Ascending aorta (tissue), 2 donors: ENCODE results near the gene CRLF1. TPM values are rescaled to one million over a fixed set of nuclear protein-coding genes. Genes with fewer than 3 reads are reported as not detected.

Experiments used
- DNase-seq, 2 donors: peaks; one replicate each; pipeline ENCODE4 v3.0.0-alpha.2; 2019; ENCODE audit warnings: low spot score in 2 of 2
- H3K27ac ChIP-seq, 2 donors: fragments of 200-600 bp; sonication (generic); one replicate each; pipeline ENCODE4 v1.5.1; 2016 to 2017; ENCODE audit warnings: mild to moderate bottlenecking in 1 of 2
- H3K27me3 ChIP-seq: fragments of 200-600 bp; sonication (generic); one replicate; pipeline ENCODE4 v1.5.1; 2017
- H3K36me3 ChIP-seq, 2 donors: fragments of 200-600 bp; sonication (generic); one replicate each; pipeline ENCODE4 v1.5.1; 2016
- H3K4me1 ChIP-seq, 2 donors: fragments of 200-600 bp; sonication (generic); one replicate each; pipeline ENCODE4 v1.5.1; 2016 to 2017; ENCODE audit warnings: mild to moderate bottlenecking in 1 of 2
- H3K4me3 ChIP-seq, 2 donors: fragments of 200-600 bp; sonication (generic); one replicate each; pipeline ENCODE4 v1.5.1; 2016 to 2017; ENCODE audit warnings: mild to moderate bottlenecking in 1 of 2
- H3K9me3 ChIP-seq, 2 donors: fragments of 200-600 bp; sonication (generic); one replicate each; pipeline ENCODE4 v1.5.1; 2016
- intact Hi-C: fragments of 100-400 bp; cut with DNase I; formaldehyde crosslinking; loops from one replicate; pipeline ENCODE4 v1.15.1; 2023
- total RNA-seq: library from RNA; depleted of rRNA; stranded (reverse); fragments of >200 nt; gene quantifications from one replicate; pipeline ENCODE4 v1.1.0, GENCODE V29; 2016
- TF ChIP-seq, protein P1 (sequence below), 3 experiments: fragments of 200-600 bp in 2 of 3; fragments of 450-650 bp in 1 of 3; sonication (generic) in 2 of 3; IDR thresholded peaks; one replicate each; pipeline ENCODE4 v1.5.1; 2016 to 2019; ENCODE audit warnings: antibody characterized with exemption in 3 of 3, mild to moderate bottlenecking in 1 of 3, moderate library complexity in 1 of 3

Gene CRLF1
- total RNA-seq, 1 donor from 2014 or later = 638 TPM

DNA sequence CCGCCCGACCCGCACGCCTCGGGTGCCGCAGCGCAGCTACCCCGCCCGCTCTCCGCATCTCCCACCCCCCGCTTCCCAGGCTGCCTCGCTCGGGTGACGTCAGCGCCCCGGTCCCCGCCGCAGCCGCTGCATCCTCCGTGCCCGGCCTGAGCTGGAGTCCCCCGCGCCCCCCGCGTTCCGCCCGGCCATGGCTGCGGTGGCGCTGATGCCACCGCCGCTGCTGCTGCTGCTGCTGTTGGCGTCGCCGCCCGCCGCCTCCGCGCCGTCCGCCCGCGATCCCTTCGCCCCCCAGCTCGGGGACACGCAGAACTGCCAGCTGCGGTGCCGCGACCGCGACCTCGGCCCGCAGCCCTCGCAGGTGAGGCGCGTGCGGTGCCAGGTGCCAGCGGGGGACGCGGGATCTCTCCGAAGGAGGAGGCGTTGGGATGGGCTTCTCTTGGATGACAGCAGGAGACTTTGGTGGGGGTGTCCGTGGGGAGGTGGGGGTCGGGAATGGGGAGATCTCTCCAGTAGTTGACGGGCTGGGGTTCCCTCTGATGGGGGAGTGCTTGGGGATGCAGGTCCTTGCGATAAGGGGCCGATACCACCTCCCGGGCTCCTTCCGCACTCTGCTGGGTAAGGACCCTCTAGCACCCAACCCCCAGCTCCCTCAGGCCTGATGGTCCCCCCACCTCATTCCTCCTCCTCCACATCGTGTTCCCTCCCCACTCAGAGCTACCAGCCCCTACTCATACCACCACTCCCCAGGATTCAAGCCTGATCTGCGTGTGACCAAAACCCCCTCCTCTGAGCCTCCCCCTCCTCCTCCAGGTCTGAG is 6.4 kb upstream of the CRLF1 start, which contains the start of gene TMEM59L:
Gene TMEM59L (plus strand): TSS at position 99 of the 817 bp plus-strand sequence. CDS start 89 bp downstream, at position 188.
- peaks cover 40% of the 10 kb centered on the region for H3K27me3 ChIP-seq
- intact Hi-C loops = no loop called here

DNA sequence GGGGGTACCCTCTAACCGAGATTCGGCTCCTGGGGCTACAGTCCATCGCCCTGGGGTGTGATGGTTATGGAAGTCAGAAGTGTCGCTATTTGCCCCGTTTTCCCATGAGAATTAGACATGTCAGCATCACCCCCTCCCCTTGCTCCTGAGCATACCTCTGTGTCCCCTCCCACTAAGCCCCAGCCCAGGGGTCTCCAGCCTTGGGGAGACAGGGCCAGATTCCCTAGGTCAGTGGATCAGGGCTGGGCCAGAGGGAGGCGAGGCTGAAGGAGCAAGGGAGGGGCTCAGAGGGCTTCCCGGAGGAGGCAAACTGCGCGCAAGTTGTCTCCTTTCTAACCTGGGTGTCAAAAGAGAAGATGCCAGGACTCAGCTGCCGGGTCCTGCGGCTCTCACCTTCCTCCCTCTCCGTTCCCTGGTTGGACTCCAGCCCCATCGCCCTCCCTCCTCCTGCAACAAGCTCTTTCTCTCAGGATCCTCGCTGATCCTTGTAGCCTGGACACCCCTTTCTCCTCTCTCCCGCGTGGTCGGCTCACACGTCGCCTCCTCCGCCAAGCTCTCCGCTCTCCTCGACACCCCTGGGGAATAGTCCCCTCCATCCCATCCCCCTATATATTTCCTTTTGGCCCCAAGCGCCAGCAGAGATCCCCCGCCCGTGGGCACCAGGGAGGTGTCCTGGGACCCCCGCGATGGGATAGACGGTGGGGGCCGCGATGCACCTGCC is 5.6 kb upstream of the CRLF1 start:
- TF ChIP-seq, protein P1, sequence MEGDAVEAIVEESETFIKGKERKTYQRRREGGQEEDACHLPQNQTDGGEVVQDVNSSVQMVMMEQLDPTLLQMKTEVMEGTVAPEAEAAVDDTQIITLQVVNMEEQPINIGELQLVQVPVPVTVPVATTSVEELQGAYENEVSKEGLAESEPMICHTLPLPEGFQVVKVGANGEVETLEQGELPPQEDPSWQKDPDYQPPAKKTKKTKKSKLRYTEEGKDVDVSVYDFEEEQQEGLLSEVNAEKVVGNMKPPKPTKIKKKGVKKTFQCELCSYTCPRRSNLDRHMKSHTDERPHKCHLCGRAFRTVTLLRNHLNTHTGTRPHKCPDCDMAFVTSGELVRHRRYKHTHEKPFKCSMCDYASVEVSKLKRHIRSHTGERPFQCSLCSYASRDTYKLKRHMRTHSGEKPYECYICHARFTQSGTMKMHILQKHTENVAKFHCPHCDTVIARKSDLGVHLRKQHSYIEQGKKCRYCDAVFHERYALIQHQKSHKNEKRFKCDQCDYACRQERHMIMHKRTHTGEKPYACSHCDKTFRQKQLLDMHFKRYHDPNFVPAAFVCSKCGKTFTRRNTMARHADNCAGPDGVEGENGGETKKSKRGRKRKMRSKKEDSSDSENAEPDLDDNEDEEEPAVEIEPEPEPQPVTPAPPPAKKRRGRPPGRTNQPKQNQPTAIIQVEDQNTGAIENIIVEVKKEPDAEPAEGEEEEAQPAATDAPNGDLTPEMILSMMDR (IDR thresholded peaks at IDR 0.05) = no peak
- H3K27me3 ChIP-seq = peaks cover 47% of the 10 kb centered on the region

More for the DNA sequence above, 6.4 kb upstream of the CRLF1 start, which contains the start of gene TMEM59L:
- Histone ChIP-seq H3K36me3 (no peaks in the 10 kb centered on the region), H3K27ac (no peak within 1 kb of the TSS), H3K4me3 (peak within 1 kb of the TSS; percentile 57 to 62), H3K4me1 (peaks cover 0 to 18% of the 10 kb centered on the region in 2 donors), H3K9me3 (no peaks in the 10 kb centered on the region)
- TF ChIP-seq, protein P1 (IDR thresholded peaks at IDR 0.05) = no peak
- no peak for DNase-seq

DNA sequence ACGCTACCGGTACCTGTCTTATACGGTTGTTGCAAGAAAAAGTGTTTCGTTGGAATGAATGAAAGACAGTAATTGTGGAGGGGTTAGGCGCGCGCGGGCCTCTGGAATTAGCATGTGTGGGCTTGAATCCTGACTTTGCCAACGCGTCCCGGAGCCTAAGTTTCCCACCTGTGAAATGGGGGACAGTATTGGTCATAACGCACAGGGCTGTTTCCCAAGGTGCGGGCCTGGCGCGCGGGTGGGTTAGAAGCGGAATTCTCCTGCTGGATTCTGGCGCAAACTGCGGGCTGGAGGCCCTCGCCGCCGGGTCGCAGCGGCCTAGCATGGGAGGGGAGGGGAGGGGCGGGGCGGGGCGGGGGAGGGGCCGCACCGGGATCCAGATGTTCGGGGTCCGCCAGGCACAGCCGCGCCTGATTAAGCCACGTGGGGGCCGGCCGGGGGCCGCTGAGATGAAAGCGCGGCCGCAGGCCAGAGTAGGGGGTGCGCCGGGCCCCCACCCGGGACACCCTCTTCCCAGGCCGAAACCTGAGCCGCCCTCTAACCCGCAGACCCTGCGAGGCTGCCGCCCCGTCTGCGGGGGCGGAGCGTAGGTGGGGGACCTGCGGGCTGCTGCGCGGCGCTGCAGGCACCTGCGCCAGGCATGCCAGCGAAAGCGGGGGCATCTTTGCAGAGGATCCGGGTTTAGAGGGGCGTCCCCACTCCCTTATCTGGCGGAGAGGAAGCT is 4.9 kb upstream of the CRLF1 start:
- Histone ChIP-seq H3K27me3 (peaks cover 51% of the 10 kb centered on the region), H3K27ac (no peak overlapping the region), H3K4me3 (peak overlapping the region in 1 of 2 donors; percentile 62), H3K36me3 (no peaks in the 10 kb centered on the region), H3K9me3 (no peaks in the 10 kb centered on the region), H3K4me1 (peaks cover 4 to 24% of the 10 kb centered on the region in 2 donors)
- TF ChIP-seq, protein P1 (IDR thresholded peaks at IDR 0.05) = no peak
- no peak for DNase-seq
- intact Hi-C loops = no loop called here

More for the DNA sequence above, 5.6 kb upstream of the CRLF1 start:
- no peaks in the 10 kb centered on the region for H3K36me3 ChIP-seq
- no peak overlapping the region for H3K27ac ChIP-seq
- intact Hi-C loops = no loop called here
- peak overlapping the region; percentile 57 to 62 for H3K4me3 ChIP-seq
- H3K4me1 ChIP-seq = peaks cover 4 to 24% of the 10 kb centered on the region in 2 donors
- H3K9me3 ChIP-seq = no peaks in the 10 kb centered on the region
- DNase-seq = no peak

DNA sequence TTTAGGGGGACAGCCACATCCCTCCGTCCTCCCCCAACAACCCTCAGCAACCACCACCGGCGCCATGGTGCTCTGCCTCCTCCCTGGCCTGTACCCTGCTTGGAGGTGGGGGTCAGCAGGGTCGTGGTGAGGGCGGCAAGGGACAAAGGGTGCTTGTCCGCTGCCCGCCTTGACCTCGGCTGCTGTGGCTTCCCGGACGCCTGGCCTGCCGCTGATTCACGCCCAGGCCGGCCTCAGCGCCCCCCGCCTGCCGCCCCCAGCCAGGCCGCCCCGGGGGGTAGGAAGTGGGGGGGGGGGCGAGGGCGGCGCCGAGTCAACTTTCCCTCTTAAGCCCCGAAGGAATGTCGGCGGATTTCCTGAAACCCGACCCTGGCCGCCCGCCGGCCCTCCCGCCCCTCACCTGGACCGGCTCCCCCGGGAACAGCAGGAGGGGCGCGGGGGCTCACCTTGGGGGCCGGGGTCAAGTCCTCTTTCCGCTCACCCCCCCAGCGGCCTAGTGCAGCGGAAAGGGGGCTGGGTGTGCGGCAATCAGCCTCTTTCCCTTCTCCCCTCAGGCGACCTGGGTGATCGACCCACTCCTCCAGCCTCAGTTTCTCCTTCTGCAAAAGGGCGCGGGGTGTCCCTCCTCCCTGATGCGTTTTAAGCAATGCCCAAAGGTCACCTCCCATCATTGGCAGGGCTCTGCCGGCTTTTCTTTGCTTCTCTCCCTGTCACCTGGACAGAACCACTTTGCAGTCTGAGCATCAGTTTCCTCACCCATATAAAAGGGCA is 4.1 kb upstream of the CRLF1 start:
- TF ChIP-seq, protein P1 (IDR thresholded peaks at IDR 0.05) = no peak
- peaks cover 9 to 28% of the 10 kb centered on the region in 2 donors for H3K4me1 ChIP-seq
- H3K27me3 ChIP-seq = peaks cover 56% of the 10 kb centered on the region
- DNase-seq = no peak
- H3K9me3 ChIP-seq = no peaks in the 10 kb centered on the region
- H3K4me3 ChIP-seq = no peak overlapping the region
- no peaks in the 10 kb centered on the region for H3K36me3 ChIP-seq
- H3K27ac ChIP-seq = no peak overlapping the region
- intact Hi-C loops = no loop called here

DNA sequence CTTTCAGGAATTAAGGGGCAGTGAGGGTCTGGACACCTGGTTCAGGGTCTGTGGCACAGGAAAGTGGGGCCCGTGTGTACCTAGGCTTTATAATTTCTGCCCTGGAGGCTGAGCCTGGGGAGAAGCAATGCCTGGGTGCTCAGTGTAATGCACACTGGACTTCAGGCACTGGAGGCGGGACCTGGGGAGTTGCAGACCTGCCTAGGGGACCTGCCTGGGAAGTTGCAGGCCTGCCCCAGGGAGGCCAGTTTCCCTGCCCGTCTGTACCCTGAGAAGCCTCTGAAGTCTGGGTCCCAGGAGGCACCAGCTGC is 3.6 kb upstream of the CRLF1 start:
- peaks cover 59% of the 10 kb centered on the region for H3K27me3 ChIP-seq
- intact Hi-C loops = no loop called here
- TF ChIP-seq, protein P1 (IDR thresholded peaks at IDR 0.05) = no peak

More for the DNA sequence above, 3.6 kb upstream of the CRLF1 start:
- no peaks in the 10 kb centered on the region for H3K36me3 ChIP-seq
- H3K27ac ChIP-seq = no peak overlapping the region
- peaks cover 9 to 28% of the 10 kb centered on the region in 2 donors for H3K4me1 ChIP-seq
- H3K9me3 ChIP-seq = no peaks in the 10 kb centered on the region
- no peak for DNase-seq
- H3K4me3 ChIP-seq = no peak overlapping the region
